Caco-2 (cell line): ENCODE data around the gene SLC1A3. TPM values are rescaled to one million over a fixed set of nuclear protein-coding genes. Genes with fewer than 3 reads are reported as not detected.

Experiments used
- BruUV-seq: library from RNA; stranded (reverse); fragments of 400-500 nt; replicated peaks from 2 replicates; lab custom pipeline; 2021; lab: Mats Ljungman, UMichigan
- CTCF ChIA-PET: fragments of 300-600 bp; sonication (Branson Sonifier 250); formaldehyde crosslinking; loops from one replicate; lab custom pipeline; 2022; ENCODE audit warnings: antibody characterized with exemption; lab: Charles Lee
- POLR2A ChIA-PET: fragments of 300-600 bp; sonication (Branson Sonifier 250); formaldehyde crosslinking; loops from one replicate; lab custom pipeline; 2022; ENCODE audit warnings: antibody characterized with exemption; lab: Charles Lee
- DNase-seq, 2 experiments: peaks; one replicate each; pipeline versions ENCODE4 v3.0.0 to v3.0.0-alpha.2; 2020 to 2022
- H3K27me3 ChIP-seq: replicated peaks from 2 replicates; pipeline ENCODE4 v1.6.0; 2011; ENCODE audit warnings: low read length; ENCODE audit not compliant: control insufficient read depth, insufficient read depth
- H3K36me3 ChIP-seq: 2 replicates; pipeline ENCODE4 v1.5.1; 2011; ENCODE audit warnings: low read length; ENCODE audit not compliant: control insufficient read depth, insufficient read depth
- H3K4me1 ChIP-seq: fragments of 250-450 bp; sonication (Bioruptor Pico); 2 replicates; pipeline ENCODE4 v1.5.1; 2020; ENCODE audit warnings: mild to moderate bottlenecking
- H3K4me3 ChIP-seq: 2 replicates; pipeline ENCODE4 v1.5.1; 2011; ENCODE audit warnings: low read depth, mild to moderate bottlenecking, control low read depth, low read length
- H3K9me3 ChIP-seq: fragments of 250-450 bp; sonication (Bioruptor Pico); 2 replicates; pipeline ENCODE4 v1.5.1; 2020; ENCODE audit warnings: mild to moderate bottlenecking, moderate library complexity
- H3K27ac Mint-ChIP-seq: one replicate; pipeline ENCODE4 v1.8.0; 2022; ENCODE audit warnings: mixed read lengths; ENCODE audit not compliant: unreplicated experiment
- H3K27me3 Mint-ChIP-seq: one replicate; pipeline ENCODE4 v1.8.0; 2022; ENCODE audit warnings: mixed read lengths; ENCODE audit not compliant: insufficient read depth, unreplicated experiment
- H3K36me3 Mint-ChIP-seq: one replicate; pipeline ENCODE4 v1.8.0; 2022; ENCODE audit warnings: mild to moderate bottlenecking, mixed read lengths; ENCODE audit not compliant: insufficient read depth, unreplicated experiment
- H3K4me1 Mint-ChIP-seq: one replicate; pipeline ENCODE4 v1.8.0; 2022; ENCODE audit warnings: low read depth, mixed read lengths; ENCODE audit not compliant: unreplicated experiment
- H3K4me3 Mint-ChIP-seq: one replicate; pipeline ENCODE4 v1.8.0; 2022; ENCODE audit warnings: mild to moderate bottlenecking, moderate library complexity, mixed read lengths; ENCODE audit not compliant: unreplicated experiment
- H3K9me3 Mint-ChIP-seq: one replicate; pipeline ENCODE4 v1.8.0; 2022; ENCODE audit warnings: mixed read lengths; ENCODE audit not compliant: unreplicated experiment
- intact Hi-C: fragments of 100-400 bp; cut with micrococcal nuclease; formaldehyde crosslinking; loops from one replicate; pipeline ENCODE4 v1.10.0; 2022; ENCODE audit not compliant: unreplicated experiment
- total RNA-seq: library from RNA; stranded (reverse); gene quantifications from 2 replicates; pipeline ENCODE4 v1.2.3, GENCODE V29; 2022
- TF ChIP-seq, protein P1 (sequence below), 2 experiments: fragments of 200-600 bp in 1 of 2; IDR thresholded peaks; 1 replicate in 1 of 2; 2 replicates in 1 of 2; pipeline versions ENCODE4 v1.5.1 to v1.8.0; 2011 to 2022; ENCODE audit warnings: antibody characterized with exemption in 1 of 2, control low read depth in 1 of 2, inconsistent platforms in 1 of 2, low read depth in 1 of 2, low read length in 1 of 2, mild to moderate bottlenecking in 1 of 2, moderate library complexity in 1 of 2; ENCODE audit not compliant: insufficient read depth in 1 of 2, severe bottlenecking in 1 of 2, unreplicated experiment in 1 of 2

Gene SLC1A3
- total RNA-seq, 1 experiment from 2014 or later = 178 TPM

DNA sequence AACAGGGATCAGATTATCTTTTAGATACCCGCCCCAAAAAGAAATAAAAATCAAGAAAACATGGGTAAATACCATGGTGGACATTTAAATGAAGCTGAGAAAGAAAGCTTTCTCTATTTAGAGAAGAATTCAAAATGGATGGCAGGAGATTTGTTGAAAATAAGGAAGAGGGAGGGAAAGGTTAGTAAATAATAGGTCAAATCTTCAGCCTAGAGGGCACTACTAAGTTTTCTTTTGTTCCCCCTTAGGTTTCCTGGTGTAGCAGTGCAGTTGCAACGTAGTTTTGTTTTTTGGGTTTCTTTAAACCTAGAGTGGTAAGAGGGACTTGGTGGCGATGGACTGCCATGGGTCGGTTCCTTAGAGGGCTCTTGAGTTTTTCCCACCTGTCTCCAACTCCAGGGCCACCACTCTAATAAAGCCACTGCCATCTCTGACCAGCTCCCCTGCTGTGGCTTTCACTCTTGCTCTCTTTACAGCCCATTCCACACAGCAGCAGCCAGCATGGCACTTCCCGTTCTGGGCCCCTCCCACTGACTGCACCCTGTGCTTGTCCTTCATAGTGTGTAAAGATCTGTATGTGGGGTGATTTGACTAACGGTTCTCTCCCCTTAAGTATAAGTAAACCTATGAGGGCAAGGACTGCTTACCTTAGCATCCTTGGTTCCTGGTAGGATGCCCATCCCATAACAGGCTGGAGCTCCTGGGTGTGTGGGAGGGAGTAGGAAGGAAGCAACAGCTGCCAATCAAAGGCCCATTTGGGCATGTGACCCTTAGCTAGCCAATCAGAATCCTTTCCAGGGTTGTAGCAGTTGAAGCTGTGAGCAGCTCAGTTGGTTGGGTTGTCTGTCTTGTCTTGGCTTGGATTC is 118.3 kb downstream of the SLC1A3 start:
- Mint-ChIP-seq H3K27ac (no peak overlapping the region), H3K4me1 (no peaks in the 10 kb centered on the region), H3K4me3 (no peak overlapping the region), H3K27me3 (peaks cover 8% of the 10 kb centered on the region), H3K36me3 (no peaks in the 10 kb centered on the region), H3K9me3 (no peaks in the 10 kb centered on the region)
- DNase-seq = no peak
- TF ChIP-seq, protein P1, sequence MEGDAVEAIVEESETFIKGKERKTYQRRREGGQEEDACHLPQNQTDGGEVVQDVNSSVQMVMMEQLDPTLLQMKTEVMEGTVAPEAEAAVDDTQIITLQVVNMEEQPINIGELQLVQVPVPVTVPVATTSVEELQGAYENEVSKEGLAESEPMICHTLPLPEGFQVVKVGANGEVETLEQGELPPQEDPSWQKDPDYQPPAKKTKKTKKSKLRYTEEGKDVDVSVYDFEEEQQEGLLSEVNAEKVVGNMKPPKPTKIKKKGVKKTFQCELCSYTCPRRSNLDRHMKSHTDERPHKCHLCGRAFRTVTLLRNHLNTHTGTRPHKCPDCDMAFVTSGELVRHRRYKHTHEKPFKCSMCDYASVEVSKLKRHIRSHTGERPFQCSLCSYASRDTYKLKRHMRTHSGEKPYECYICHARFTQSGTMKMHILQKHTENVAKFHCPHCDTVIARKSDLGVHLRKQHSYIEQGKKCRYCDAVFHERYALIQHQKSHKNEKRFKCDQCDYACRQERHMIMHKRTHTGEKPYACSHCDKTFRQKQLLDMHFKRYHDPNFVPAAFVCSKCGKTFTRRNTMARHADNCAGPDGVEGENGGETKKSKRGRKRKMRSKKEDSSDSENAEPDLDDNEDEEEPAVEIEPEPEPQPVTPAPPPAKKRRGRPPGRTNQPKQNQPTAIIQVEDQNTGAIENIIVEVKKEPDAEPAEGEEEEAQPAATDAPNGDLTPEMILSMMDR (IDR thresholded peaks at IDR 0.05; ENCODE audit: insufficient read depth in 1 of 2, low read depth in 1 of 2, low read length in 1 of 2, severe bottlenecking in 1 of 2, unreplicated experiment in 1 of 2) = no peak
- Histone ChIP-seq H3K36me3 (no peaks in the 10 kb centered on the region), H3K4me3 (no peak overlapping the region), H3K9me3 (no peaks in the 10 kb centered on the region), H3K4me1 (no peaks in the 10 kb centered on the region), H3K27me3 (no peaks in the 10 kb centered on the region)
- CTCF ChIA-PET = no interaction called here
- no TSS peak for BruUV-seq
- intact Hi-C loops = no loop called here
- POLR2A ChIA-PET = no interaction called here

GRCh38 chr5:36726317-36726716 is 119.9 kb downstream of the SLC1A3 start:
- no peaks in the 10 kb centered on the region for H3K36me3 ChIP-seq
- no peaks in the 10 kb centered on the region for H3K9me3 ChIP-seq
- BruUV-seq = no TSS peak
- ChIA-PET POLR2A (no interaction called here), CTCF (no interaction called here)
- Mint-ChIP-seq H3K9me3 (no peaks in the 10 kb centered on the region), H3K27ac (no peak overlapping the region), H3K36me3 (no peaks in the 10 kb centered on the region), H3K4me3 (no peak overlapping the region), H3K27me3 (peaks cover 8% of the 10 kb centered on the region), H3K4me1 (no peaks in the 10 kb centered on the region)
- H3K4me1 ChIP-seq = no peaks in the 10 kb centered on the region
- DNase-seq = no peak
- no peak overlapping the region for H3K4me3 ChIP-seq
- no peaks in the 10 kb centered on the region for H3K27me3 ChIP-seq
- TF ChIP-seq, protein P1 (IDR thresholded peaks at IDR 0.05; ENCODE audit: insufficient read depth in 1 of 2, low read depth in 1 of 2, low read length in 1 of 2, severe bottlenecking in 1 of 2, unreplicated experiment in 1 of 2) = no peak
- intact Hi-C loops = no loop called here

DNA sequence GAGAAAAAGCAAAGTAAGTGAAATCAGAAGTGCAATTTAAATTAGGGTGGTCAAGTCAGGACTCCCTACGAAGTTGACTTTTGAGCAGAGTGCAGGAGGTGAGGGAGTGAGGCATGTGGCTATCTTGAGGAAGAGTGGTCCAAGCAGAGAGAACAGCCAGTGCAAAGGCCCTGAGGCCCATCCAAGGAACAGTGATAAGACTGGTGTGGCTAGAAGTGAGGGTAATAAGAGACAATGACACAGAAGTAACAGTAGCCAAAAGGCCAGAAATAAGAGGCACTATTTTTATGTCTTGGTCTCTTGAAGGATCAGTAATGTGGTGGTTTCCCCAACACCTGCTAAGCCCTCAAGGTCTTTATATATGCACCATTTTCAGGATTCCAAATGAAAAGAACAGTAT is 120.4 kb downstream of the SLC1A3 start:
- Histone ChIP-seq H3K36me3 (no peaks in the 10 kb centered on the region), H3K4me1 (no peaks in the 10 kb centered on the region), H3K4me3 (no peak overlapping the region), H3K9me3 (no peaks in the 10 kb centered on the region), H3K27me3 (no peaks in the 10 kb centered on the region)
- intact Hi-C loops = no loop called here
- no peak overlapping the region for H3K4me3 Mint-ChIP-seq
- no peaks in the 10 kb centered on the region for H3K9me3 Mint-ChIP-seq
- CTCF ChIA-PET = no interaction called here
- no peak overlapping the region for H3K27ac Mint-ChIP-seq
- no TSS peak for BruUV-seq
- peaks cover 8% of the 10 kb centered on the region for H3K27me3 Mint-ChIP-seq
- no peaks in the 10 kb centered on the region for H3K4me1 Mint-ChIP-seq
- H3K36me3 Mint-ChIP-seq = no peaks in the 10 kb centered on the region
- DNase-seq = no peak
- TF ChIP-seq, protein P1 (IDR thresholded peaks at IDR 0.05; ENCODE audit: insufficient read depth in 1 of 2, low read depth in 1 of 2, low read length in 1 of 2, severe bottlenecking in 1 of 2, unreplicated experiment in 1 of 2) = no peak
- POLR2A ChIA-PET = no interaction called here
